GM12875 (cell line): Measurements from ENCODE around the gene LRRC8C.
"Not testable (repeated sequence)": the region's sequence is repeated elsewhere in the genome, so short reads cannot be mapped to it uniquely, and the experiment has no call there.

ENCODE experiments used
- H3K4me3 ChIP-seq: one replicate; pipeline ENCODE4 v1.5.1; 2011; ENCODE audit warnings: low read depth, low read length, control low read depth
- TF ChIP-seq, protein P1 (sequence below): IDR thresholded peaks from 2 replicates; pipeline ENCODE4 v1.5.1; 2011; ENCODE audit warnings: low read depth, mild to moderate bottlenecking, control low read depth, inconsistent platforms, low read length, moderate library complexity, borderline replicate concordance; ENCODE audit not compliant: insufficient read depth

LRRC8C gene

DNA sequence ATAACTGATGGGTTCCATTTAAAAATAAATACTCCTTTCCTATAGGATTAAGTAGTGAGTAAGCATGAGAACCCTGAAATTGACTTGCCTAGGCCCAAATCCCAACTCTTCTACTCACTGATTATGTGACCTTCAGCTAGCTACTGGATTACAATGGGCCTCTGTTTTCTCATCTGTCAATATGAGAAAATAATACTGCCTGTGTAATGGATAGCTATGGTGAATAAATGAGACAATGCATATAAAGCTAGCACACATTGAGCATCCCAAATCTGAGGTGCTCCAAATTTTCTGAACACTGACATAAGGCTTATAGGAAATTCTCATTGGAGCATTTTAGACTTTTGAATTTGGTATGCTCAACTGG is 5.3 kb upstream of the LRRC8C start:
- TF ChIP-seq, protein P1, sequence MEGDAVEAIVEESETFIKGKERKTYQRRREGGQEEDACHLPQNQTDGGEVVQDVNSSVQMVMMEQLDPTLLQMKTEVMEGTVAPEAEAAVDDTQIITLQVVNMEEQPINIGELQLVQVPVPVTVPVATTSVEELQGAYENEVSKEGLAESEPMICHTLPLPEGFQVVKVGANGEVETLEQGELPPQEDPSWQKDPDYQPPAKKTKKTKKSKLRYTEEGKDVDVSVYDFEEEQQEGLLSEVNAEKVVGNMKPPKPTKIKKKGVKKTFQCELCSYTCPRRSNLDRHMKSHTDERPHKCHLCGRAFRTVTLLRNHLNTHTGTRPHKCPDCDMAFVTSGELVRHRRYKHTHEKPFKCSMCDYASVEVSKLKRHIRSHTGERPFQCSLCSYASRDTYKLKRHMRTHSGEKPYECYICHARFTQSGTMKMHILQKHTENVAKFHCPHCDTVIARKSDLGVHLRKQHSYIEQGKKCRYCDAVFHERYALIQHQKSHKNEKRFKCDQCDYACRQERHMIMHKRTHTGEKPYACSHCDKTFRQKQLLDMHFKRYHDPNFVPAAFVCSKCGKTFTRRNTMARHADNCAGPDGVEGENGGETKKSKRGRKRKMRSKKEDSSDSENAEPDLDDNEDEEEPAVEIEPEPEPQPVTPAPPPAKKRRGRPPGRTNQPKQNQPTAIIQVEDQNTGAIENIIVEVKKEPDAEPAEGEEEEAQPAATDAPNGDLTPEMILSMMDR: no peak
- no peak overlapping the region for H3K4me3 ChIP-seq

DNA sequence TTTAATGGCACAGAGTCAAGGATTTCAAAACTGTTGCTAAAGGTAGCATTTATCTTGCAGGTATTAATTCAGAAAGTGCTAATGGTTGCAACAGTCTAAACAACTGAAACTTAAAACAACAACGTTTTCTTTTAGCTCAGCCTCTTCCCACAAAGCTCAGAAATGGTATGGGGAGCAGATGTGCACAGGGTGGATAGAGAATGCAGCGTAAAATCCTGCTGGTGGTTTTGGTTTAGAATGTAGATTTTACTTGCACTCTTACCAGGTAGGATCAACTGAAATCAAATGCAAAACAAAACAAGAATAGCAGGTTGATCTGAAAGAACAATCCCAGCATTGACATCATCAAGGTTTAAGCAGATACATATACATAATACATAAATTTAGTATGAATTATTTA is 3.8 kb upstream of the LRRC8C start:
- no peak overlapping the region for H3K4me3 ChIP-seq
- TF ChIP-seq, protein P1: no peak

DNA sequence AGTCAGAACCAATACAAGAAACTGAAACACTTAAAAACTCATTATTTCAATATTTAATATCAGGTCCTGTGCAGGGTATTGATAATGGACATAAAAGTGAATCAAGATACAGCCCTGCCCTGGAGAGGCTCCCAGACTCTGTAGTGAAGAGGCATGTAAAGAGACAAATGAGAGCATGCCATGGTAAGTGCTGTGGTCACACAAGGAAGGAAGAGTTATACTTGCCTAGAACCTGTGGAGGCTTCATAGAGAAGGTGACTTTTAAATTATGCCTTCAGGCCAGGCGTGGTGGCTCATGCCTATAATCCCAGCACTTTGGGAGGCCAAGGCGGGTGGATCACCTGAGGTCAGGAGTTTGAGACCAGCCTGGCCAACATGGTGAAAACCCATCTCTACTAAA is 3.3 kb upstream of the LRRC8C start:
- H3K4me3 ChIP-seq: not testable (repeated sequence)

DNA sequence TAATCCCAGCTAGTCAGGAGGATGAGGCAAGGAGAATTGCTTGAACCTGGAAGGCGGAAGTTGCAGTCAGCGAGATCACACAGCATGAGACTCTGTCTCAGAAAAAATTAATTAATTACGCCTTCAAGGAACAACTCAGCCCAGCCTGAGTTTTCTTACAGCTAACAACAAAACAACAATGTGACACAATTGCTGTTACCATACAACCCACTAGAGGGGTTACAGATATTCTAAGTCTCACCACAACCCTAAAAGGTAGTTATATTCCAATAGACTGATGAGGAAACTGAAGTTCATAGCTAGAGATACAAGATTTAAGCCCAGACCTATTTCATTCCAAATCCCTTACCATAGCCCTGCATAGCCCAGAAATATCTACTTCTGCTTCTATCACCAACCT is 2.9 kb upstream of the LRRC8C start:
- TF ChIP-seq, protein P1: no peak
- H3K4me3 ChIP-seq: no peak overlapping the region

DNA sequence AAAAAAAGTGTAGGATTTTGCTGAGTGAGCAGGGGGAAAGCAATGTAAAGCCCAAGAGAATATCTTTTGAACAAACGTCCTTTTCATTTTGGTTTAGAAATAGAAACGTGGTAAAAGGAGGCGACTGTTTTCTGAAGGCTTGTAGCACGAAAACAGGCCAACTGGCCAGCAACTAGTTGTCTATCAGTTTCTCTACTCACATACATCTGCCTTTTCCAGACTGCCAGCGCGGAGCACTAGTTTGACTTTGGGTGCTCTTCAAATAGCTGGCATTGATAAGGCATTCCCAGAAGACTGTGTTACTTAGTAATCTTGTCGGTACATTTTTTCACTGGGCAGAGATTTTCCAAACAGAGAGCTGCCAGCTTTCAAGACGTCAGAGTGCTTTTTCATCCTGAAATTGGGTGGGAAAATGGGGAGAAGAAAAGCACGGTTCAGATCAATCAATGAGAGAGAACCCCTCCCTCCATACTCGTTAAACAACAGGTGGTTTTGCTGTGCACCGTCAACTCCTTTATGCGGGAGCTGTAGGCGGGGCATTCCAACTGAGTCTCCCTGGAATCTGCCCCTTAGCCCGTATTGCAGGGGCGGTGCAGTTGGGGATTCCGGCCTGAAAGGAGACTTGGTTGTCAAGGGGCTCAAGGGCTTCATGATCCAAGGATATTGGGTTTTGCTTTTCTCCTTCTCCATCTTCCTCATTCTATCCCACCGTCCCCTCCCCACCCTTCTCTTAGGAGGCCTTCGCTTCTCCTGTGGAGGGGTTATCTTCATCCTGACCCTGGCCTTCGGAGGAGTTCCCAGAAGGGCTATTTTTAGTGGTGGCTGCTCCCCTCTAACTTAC is 884 bp upstream of the LRRC8C start:
- H3K4me3 ChIP-seq: peak overlapping the region; percentile 91
- TF ChIP-seq, protein P1: no peak

DNA sequence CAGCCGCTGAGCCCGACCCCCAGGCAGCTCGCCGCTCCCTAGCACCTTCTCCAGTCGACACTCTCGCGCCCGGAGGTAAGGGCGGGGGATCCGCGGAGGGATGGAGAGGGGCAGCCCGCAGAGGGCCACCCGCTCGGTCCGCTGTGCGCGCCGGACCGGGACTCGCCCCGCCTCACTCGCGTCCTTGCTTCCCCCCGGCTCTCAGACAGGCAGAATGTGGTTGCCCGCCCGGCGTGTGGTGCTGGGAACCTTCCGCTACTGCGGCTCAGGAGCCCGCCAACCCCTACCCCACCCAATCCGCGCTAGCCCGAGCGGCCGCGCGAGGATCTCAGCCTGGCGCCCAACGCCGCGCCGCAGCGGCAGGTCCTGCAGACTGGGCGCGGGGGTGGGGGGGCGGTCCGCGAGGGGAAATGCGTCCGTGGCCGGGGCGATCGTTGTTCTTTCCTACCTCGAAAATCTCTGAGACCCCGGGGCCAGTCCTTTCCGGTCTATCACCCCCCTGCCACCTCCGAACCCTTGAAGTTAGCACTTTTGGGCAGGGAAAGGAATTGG is 404 bp downstream of the LRRC8C start:
- TF ChIP-seq, protein P1: no peak
- peak overlapping the region; percentile 91 for H3K4me3 ChIP-seq

DNA sequence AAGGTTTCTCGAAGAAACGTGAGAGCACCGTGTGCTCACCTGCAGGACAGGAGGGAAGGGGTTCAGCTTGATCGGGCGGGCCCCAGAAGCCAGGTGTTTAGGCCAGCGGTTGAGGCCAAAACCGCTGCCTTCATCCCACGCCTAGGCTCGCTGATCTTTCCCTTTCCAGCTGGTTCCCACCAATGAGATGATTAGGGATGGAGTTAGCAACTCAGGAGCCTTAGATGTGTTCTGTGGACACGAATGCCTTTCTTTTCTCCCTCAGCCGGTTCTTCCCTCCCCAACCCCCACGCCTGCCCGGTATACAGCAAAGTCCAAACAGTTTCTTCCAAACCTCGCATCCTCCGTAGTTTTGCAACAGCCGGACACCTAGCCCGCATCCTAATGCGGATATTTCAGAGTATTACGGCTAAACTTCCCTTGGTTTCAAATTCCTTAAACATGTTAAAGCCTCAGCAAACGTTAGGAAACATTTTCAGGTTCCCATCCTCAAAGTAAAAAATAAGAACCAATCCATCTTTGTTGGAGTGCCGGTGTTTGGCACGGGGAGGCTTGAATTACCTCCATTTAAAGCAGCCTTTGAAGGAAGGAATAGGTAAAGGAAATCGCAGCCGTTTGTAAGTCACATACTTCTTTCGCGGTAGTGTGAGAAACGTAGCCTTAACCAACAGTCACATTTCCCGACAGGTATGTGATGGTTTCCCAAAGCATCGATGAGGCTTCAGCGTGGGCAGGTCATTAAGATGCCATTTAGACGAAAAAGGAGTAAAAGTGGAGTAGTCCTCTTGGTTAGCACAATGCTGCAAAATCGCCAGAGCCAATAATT is 1.1 kb downstream of the LRRC8C start:
- peak overlapping the region; percentile 91 for H3K4me3 ChIP-seq

More for the DNA sequence above, 1.1 kb downstream of the LRRC8C start:
- TF ChIP-seq, protein P1: no peak
